ENCODE results near the gene ANXA1. TPM values are rescaled to one million over a fixed set of nuclear protein-coding genes. Genes with fewer than 3 reads are reported as not detected.

ANXA1 gene
- total RNA-seq, 2 experiments from 2014 or later, result 310 to 317 TPM

DNA sequence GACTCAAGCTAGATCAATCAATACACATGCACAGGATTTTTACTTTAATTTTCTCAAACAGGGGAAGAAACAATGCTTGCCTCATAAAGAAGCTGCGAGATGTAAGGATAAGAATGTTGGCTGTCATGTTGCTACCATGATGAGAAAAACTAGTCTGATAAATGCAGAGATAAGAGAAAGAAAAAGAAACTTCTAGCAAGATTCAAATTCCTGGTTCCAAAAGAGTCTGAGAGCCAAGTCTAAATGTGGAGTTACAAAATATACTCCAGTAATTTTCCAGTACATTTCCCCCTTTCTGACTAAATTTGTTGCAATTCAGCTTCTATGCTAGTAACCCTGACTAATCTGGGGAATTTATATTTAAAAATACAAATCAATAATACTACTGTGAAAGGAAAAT is 10.4 kb upstream of the ANXA1 start:
- Mint-ChIP-seq H3K9me3 (no peaks in the 10 kb centered on the region), H3K4me1 (ENCODE audit: low read depth) (peaks cover 11% of the 10 kb centered on the region), H3K36me3 (ENCODE audit: low read depth) (no peaks in the 10 kb centered on the region), H3K27me3 (no peaks in the 10 kb centered on the region), H3K4me3 (no peak overlapping the region), H3K27ac (no peak overlapping the region)
- CTCF ChIA-PET, result interaction anchor here (1.0 kb wide), 1 partner anchor 38 kb away, joined by 3 read pairs; no protein-coding TSS in a partner anchor
- DNase-seq (no peak), ATAC-seq (ENCODE audit: poor library complexity) (no peak)
- Histone ChIP-seq H3K4me1 (ENCODE audit: insufficient read depth, low read length) (no peaks in the 10 kb centered on the region), H3K36me3 (ENCODE audit: insufficient read depth, low read length) (no peaks in the 10 kb centered on the region), H3K27ac (ENCODE audit: low read depth in 1 of 2, low read length in 2 of 2) (no peak overlapping the region), H3K4me3 (ENCODE audit: low read length) (no peak overlapping the region), H3K9me3 (ENCODE audit: control insufficient read depth in 1 of 2, insufficient read depth in 1 of 2, low read length in 2 of 2) (no peaks in the 10 kb centered on the region), H3K27me3 (ENCODE audit: control insufficient read depth in 1 of 2, insufficient read depth in 2 of 2, low read length in 2 of 2) (no peaks in the 10 kb centered on the region)
- POLR2A ChIA-PET, result no interaction called here
- intact Hi-C loops (cut with DNase I, micrococcal nuclease), result no loop called here
- TF ChIP-seq CTCF (IDR thresholded peaks at IDR 0.05), result no peak

DNA sequence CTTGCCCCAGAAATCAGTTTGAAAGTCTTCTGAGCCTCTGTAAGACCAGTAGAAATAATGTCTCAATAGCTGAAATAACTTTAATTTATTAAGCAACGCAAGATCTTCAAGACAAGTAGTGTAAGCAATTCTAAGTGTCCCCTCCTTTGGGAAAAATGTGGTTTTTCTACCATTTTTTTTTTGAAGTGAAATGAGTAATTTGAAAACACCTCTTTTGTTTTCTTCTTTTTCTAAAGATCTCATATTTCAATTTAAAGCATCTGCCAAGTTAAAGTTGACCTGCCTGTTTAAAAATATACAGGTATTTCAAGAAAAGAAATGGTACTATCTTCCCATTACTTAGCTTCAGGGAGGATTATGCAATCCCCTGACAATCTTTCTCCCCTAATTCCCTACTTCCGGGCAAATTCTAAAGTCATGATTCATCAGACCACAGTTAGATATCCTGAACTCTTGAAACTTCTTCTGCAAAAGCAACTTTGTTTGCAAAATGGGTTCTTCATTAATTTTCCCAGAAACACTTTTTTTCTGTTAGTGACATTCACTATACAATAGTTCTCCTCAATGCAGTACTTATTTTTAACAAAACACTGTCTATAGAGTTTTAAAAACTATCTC is 7.8 kb upstream of the ANXA1 start:
- no peak overlapping the region for H3K4me3 ChIP-seq (ENCODE audit: low read length)
- no peaks in the 10 kb centered on the region for H3K36me3 ChIP-seq (ENCODE audit: insufficient read depth, low read length)
- no peaks in the 10 kb centered on the region for H3K9me3 ChIP-seq (ENCODE audit: control insufficient read depth in 1 of 2, insufficient read depth in 1 of 2, low read length in 2 of 2)
- no peak for TF ChIP-seq CTCF (IDR thresholded peaks at IDR 0.05)
- ATAC-seq (ENCODE audit: poor library complexity) (no peak), DNase-seq (no peak)
- ChIA-PET CTCF (interaction anchor here (0.9 to 3.1 kb wide), 3 partner anchors 9 to 14 kb away, joined by 3 to 16 read pairs (median 3); no protein-coding TSS in a partner anchor), POLR2A (interaction anchor here (2.1 kb wide), 1 partner anchor 11 kb away, joined by 8 read pairs; no protein-coding TSS in a partner anchor)
- H3K4me1 ChIP-seq (ENCODE audit: insufficient read depth, low read length), result no peaks in the 10 kb centered on the region
- intact Hi-C loops (cut with DNase I, micrococcal nuclease), result no loop called here
- H3K27ac ChIP-seq (ENCODE audit: low read depth in 1 of 2, low read length in 2 of 2), result no peak overlapping the region
- no peaks in the 10 kb centered on the region for H3K27me3 ChIP-seq (ENCODE audit: control insufficient read depth in 1 of 2, insufficient read depth in 2 of 2, low read length in 2 of 2)
- no peaks in the 10 kb centered on the region for H3K27me3 Mint-ChIP-seq
- no peak overlapping the region for H3K4me3 Mint-ChIP-seq
- peaks cover 20% of the 10 kb centered on the region for H3K4me1 Mint-ChIP-seq (ENCODE audit: low read depth)
- H3K36me3 Mint-ChIP-seq (ENCODE audit: low read depth), result no peaks in the 10 kb centered on the region
- H3K27ac Mint-ChIP-seq, result no peak overlapping the region
- no peaks in the 10 kb centered on the region for H3K9me3 Mint-ChIP-seq

- Histone ChIP-seq H3K27me3 (ENCODE audit: control insufficient read depth in 1 of 2, insufficient read depth in 2 of 2, low read length in 2 of 2) (no peaks in the 10 kb centered on the region), H3K4me1 (ENCODE audit: insufficient read depth, low read length) (peaks cover 3% of the 10 kb centered on the region), H3K9me3 (ENCODE audit: control insufficient read depth in 1 of 2, insufficient read depth in 1 of 2, low read length in 2 of 2) (no peaks in the 10 kb centered on the region), H3K27ac (ENCODE audit: low read depth in 1 of 2, low read length in 2 of 2) (no peak overlapping the region), H3K4me3 (ENCODE audit: low read length) (no peak overlapping the region), H3K36me3 (ENCODE audit: insufficient read depth, low read length) (no peaks in the 10 kb centered on the region)
- no peak for TF ChIP-seq CTCF (IDR thresholded peaks at IDR 0.05)
- no peak for ATAC-seq (ENCODE audit: poor library complexity)
- intact Hi-C loops (cut with DNase I, micrococcal nuclease), result no loop called here
- no peak for DNase-seq
- Mint-ChIP-seq H3K4me3 (no peak overlapping the region), H3K36me3 (ENCODE audit: low read depth) (no peaks in the 10 kb centered on the region), H3K27ac (no peak overlapping the region), H3K4me1 (ENCODE audit: low read depth) (peaks cover 42% of the 10 kb centered on the region), H3K27me3 (no peaks in the 10 kb centered on the region), H3K9me3 (no peaks in the 10 kb centered on the region)
- ChIA-PET POLR2A (no interaction called here), CTCF (interaction anchor here (1.0 kb wide), 1 partner anchor 13 kb away, joined by 3 read pairs; no protein-coding TSS in a partner anchor)
Observed at GRCh38 chr9:73146111-73146815, 5.4 kb upstream of the ANXA1 start.
